ENCODE measurements around the gene MPEG1.

MPEG1 gene

DNA sequence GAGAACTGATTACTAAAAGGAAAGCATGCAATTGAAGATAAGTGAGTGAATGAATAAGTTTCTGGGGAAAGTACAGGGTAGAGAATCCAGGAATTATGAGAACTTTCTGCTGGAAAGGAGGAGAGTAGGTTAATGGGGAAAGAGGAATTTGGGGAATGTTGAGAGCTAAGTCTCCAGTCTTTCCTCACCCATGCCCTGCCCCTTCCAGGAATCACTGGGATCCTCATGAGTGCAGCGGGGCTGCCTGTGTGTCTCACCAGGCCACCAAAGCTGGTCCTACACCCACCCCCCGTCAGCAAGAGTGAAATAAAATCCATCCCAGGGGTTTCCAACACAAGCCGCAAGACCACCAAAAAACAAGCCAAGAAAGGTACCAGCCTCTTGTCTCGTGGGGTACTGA is 23.8 kb downstream of the MPEG1 start:
- DNase-seq (ENCODE audit: low spot score), result no peak

DNA sequence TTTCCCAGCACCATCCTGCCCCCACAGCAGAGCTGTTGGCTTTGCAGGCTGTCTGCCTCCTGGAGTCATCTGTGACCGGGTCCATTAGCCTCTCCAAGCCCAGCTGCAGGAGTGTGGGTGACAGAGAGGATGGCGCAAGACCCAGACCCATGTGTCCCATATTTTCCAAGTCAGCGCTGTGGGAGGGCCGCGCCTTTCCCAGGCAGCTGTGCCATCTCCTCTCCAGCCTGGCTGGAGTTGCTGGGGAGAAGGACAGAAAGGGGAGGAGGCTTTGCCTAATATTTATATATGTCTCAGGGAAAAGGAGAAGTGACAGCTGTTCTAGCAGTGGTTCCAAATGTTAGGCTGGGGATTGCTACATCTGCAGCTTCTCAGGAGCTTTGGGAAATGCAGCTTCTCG is 25.1 kb downstream of the MPEG1 start:
- DNase-seq (ENCODE audit: low spot score), result no peak

DNA sequence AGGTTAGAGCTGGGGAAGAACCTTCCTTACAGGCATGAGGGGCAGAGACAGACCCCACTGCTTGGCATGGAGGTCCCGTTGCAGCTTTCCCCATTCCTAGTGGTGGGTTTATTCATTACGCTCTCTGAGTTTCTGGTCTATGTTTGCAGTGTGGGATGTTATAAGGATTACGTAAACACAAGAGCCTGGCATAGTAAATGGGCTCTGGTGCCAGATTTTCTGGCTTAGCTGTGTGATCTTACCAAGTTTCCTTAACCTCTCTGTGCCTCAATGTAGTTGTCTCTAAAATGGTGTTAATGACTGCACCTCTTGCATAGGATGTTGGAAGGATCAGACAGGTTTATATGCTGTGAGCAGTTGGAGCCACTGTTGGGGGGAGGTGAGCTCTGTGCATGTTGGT is 25.7 kb downstream of the MPEG1 start:
- no peak for DNase-seq (ENCODE audit: low spot score)

GRCh38 chr11:59186130-59186594 is 26.6 kb downstream of the MPEG1 start:
- DNase-seq (ENCODE audit: low spot score), result peak; percentile 88

DNA sequence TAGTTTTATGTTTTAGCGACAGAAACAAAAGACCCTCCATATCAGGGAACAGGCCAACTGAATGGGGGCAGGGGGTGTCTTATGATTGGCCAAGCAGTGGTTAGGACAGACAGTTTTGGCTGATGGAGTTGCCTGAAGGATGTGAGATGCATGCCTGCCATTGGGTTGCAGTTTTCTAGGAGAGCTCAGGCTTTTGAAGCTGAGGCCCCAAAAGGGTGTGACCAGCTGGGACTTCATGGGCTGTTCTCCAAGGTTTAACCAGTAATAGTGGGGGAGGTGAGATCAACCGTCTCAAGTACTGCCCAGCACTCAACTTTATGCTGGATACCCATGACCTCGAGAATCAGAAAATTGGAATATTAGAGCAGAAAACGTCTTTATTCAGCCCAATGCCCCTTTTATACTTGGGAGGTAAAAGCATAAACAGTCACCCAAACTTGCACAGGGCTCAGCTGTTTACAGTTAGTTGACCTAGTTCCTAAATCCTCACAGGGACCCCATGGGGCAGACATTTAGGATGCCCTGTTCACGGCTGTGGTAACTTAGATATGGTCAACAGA is 27.3 kb downstream of the MPEG1 start:
- peak; percentile 25 for DNase-seq (ENCODE audit: low spot score)

- no peak for DNase-seq (ENCODE audit: low spot score)
Measured at GRCh38 chr11:59184691-59185339, 27.9 kb downstream of the MPEG1 start.

- DNase-seq (ENCODE audit: low spot score), result no peak
Measured at GRCh38 chr11:59183771-59184170, 29.0 kb downstream of the MPEG1 start.

GRCh38 chr11:59182457-59183151 is 30.1 kb downstream of the MPEG1 start:
- DNase-seq (ENCODE audit: low spot score), result peak; percentile 18

DNA sequence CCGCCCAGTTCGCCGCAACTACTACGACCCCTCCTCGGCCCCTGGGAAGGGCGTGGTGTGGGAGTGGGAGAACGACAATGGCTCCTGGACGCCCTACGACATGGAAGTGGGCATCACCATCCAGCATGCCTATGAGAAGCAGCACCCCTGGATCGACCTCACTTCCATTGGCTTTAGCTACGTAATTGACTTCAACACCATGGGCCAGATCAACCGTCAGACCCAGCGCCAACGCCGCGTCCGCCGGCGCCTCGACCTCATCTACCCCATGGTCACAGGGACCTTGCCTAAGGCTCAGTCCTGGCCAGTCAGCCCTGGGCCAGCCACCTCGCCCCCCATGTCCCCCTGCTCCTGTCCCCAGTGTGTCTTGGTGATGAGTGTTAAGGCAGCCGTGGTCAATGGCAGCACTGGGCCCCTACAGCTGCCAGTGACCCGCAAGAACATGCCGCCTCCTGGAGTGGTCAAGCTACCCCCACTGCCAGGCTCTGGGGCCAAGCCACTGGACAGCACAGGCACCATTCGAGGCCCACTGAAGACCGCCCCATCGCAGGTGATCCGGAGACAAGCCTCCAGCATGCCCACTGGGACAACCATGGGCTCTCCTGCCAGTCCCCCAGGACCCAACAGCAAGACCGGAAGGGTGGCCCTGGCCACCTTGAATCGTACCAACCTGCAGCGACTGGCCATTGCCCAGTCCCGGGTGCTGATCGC is 30.8 kb downstream of the MPEG1 start:
- no peak for DNase-seq (ENCODE audit: low spot score)

- DNase-seq (ENCODE audit: low spot score), result no peak
Measured at GRCh38 chr11:59180907-59181306, 31.8 kb downstream of the MPEG1 start.

DNA sequence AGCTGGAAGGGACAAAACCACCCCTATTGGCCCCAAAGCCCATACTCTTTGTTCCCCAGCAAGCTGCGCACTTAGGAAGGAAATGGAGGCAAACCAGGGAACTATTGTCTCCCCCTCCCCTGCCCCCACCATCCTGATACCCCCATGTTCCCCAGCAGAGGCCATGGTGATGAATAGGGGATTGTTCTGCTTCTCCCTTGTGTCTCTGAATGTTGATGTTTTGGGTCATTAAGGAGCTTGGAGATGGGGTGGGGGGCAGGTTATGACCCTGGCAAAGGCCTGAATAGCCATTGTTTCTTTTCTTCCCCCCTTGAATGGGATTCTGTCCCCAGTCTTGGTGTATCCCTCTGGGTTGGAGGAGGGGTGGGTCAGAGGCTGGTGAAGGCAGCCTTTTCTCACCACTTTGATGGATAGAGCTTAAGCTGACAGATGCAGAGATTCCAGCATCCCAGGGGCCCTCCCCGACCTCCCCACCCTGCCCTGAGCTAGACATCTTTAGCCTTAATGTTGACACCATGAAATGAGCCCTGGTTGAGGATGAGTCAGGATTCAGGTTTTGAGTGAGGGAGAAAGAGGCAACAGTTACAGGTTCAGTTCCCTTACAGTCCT is 32.5 kb downstream of the MPEG1 start:
- no peak for DNase-seq (ENCODE audit: low spot score)

DNA sequence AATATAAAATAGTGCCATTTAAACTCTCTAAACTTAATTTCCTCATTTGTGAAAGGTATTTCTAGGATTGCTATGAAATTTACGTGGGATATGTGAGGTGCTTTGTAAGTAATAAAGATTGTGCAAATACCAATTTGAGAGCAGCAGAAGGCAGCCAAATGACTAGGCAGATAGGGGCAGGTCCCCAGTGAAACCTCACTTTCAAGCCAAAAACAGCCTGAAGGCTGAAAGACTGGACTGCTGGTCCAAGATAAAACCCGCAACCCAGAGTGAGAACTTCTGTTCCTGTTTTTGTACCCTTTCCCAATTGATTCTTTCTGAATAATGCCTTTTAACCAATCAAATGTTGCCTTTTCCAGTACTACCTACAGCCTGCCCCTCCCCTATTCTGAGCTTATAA is 33.6 kb downstream of the MPEG1 start:
- DNase-seq (ENCODE audit: low spot score), result no peak

DNA sequence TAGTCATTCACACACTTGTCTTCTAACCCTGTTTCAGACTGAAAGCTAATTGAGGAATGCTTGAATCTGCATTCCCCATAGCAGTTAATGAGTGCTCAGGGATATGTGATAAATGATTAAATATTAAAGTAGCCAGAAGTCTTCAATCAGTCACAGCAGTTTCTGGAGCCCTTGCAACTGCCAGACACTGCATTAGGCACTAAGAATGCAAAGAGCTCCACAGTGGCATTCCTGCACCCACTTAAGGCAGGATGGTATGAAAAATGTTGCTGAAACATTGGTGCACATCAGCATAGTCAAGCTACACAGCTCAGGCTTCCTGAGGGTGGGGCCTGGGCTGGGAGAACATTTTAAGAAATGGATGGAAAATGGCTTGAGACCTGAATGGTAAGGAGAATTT is 34.3 kb downstream of the MPEG1 start:
- no peak for DNase-seq (ENCODE audit: low spot score)

DNA sequence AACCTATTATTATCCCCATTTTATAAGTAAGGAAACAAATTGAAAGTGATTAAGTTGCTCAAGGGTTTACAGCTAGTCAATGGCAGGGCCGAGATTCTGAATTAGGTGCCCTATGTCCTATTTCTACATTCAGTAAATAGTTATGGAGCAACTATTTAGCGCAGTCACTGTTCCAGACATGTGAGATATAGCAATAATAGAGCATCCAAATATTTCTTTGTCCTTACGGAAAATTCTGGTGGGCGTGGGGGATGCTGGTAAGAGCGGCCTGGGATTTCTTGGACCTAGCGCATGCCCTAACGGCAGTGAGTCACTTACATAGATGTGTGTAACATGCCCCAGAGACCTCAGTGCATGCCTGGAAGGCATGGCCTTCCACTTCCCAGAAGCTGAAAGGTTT is 36.4 kb downstream of the MPEG1 start:
- DNase-seq (ENCODE audit: low spot score), result no peak

DNA sequence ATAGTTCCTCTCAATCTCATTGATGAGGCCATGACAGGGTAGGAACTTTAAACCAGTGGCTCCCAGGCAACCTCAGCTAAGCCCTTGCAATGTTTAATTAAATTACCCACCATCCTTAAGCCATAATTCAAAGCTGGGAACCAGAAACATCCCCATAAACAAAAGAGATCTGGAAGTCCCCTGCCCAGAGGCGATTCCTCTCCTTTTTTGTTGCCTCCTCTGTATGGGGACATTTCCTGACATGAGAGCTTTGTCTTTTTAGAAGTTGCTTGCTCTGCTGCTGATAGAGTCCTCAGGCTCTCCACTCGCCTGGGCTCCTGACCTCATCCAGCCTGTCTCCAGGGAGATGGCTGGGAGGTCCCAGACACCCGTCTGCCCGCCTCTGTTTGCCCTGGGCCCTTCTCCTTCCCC is 37.6 kb downstream of the MPEG1 start:
- no peak for DNase-seq (ENCODE audit: low spot score)

DNA sequence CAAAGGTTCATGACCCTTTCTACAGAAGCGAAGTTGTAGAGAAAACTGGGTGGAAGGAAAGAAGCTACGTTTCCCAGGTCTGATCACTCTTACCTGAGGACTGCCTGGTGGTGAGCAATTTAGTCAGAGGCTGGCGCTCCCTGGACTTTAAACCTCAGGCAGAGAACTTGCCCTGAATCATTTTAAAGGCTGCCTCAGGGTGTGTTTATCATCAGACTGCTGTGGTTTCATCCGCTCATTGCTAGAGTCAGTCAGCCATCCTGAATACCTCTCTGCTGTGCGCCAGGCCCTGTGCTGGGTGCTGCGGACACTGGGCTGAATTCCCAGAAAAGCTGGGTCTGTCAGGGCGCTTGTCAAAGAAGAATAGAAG is 38.1 kb downstream of the MPEG1 start:
- DNase-seq (ENCODE audit: low spot score), result peak; percentile 84

DNA sequence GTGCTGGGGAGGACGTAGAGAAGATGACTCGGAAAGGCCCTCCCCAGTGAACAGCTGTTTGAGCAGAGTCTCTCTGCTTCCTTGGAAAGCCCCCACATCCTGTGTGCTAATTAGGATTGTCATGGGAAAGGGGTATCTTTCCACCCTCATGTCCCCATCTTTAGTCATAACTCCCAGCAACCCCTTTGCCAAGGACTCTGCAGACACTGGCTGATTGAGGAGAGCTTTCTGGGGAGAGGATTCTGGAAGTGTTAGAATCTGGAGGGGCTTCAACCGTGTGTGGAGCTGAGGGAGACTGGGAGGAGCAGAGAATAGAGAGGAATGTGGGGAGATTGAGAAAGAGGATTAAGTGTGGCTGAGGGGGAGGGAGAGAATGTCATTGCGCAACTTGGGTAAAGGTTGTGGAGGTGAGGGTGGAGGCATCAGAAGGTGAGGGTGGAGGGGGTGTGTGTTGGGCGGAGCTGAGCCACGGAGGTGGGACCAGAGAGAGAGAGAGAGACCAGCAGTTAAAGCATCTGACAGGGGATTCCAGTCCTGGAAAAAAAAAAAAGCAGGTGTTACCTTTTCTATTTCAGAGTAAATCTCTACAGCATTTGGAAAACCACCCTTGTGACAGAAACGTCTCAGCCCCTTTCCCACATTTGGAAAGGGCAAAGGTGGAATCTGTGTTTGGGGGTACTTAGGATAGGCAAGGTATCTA is 38.6 kb downstream of the MPEG1 start:
- peak; percentile 81 for DNase-seq (ENCODE audit: low spot score)

- DNase-seq (ENCODE audit: low spot score), result peak; percentile 41
Measured at GRCh38 chr11:59173080-59173963, 39.4 kb downstream of the MPEG1 start.

- DNase-seq (ENCODE audit: low spot score), result peak; percentile 27
Measured at GRCh38 chr11:59172345-59173079, 40.2 kb downstream of the MPEG1 start.

All from LoVo (cell line).